ENCODE data around the gene EPHB4.
"Not testable (repeated sequence)": the region's sequence is repeated elsewhere in the genome, so short reads cannot be mapped to it uniquely, and the experiment has no call there.

EPHB4 gene

GRCh38 chr7:100819586-100819985 is 7.7 kb downstream of the EPHB4 start:
- H3K36me3 ChIP-seq, result no peaks in the 10 kb centered on the region
- DNase-seq, result no peak
- peaks cover 19% of the 10 kb centered on the region for H3K27me3 ChIP-seq (ENCODE audit: insufficient read depth, low read depth, severe bottlenecking)
- TF ChIP-seq, protein P1, sequence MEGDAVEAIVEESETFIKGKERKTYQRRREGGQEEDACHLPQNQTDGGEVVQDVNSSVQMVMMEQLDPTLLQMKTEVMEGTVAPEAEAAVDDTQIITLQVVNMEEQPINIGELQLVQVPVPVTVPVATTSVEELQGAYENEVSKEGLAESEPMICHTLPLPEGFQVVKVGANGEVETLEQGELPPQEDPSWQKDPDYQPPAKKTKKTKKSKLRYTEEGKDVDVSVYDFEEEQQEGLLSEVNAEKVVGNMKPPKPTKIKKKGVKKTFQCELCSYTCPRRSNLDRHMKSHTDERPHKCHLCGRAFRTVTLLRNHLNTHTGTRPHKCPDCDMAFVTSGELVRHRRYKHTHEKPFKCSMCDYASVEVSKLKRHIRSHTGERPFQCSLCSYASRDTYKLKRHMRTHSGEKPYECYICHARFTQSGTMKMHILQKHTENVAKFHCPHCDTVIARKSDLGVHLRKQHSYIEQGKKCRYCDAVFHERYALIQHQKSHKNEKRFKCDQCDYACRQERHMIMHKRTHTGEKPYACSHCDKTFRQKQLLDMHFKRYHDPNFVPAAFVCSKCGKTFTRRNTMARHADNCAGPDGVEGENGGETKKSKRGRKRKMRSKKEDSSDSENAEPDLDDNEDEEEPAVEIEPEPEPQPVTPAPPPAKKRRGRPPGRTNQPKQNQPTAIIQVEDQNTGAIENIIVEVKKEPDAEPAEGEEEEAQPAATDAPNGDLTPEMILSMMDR (IDR thresholded peaks at IDR 0.05; ENCODE audit: low read depth, low read length), result no peak
- no peak overlapping the region for H3K27ac ChIP-seq
- no peak overlapping the region for H3K4me3 ChIP-seq (ENCODE audit: low read depth, low read length)
- no peaks in the 10 kb centered on the region for H3K9me3 ChIP-seq (ENCODE audit: severe bottlenecking)

- Histone ChIP-seq H3K4me3 (ENCODE audit: low read depth, low read length) (no peak overlapping the region), H3K36me3 (no peaks in the 10 kb centered on the region), H3K27ac (no peak overlapping the region), H3K9me3 (ENCODE audit: severe bottlenecking) (no peaks in the 10 kb centered on the region), H3K27me3 (ENCODE audit: insufficient read depth, low read depth, severe bottlenecking) (peaks cover 11% of the 10 kb centered on the region)
- TF ChIP-seq, protein P1 (IDR thresholded peaks at IDR 0.05; ENCODE audit: low read depth, low read length), result no peak
- no peak for DNase-seq
Measured at GRCh38 chr7:100818825-100819224, 8.5 kb downstream of the EPHB4 start.

- Histone ChIP-seq H3K36me3 (no peaks in the 10 kb centered on the region), H3K27ac (no peak overlapping the region), H3K27me3 (ENCODE audit: insufficient read depth, low read depth, severe bottlenecking) (peaks cover 10% of the 10 kb centered on the region), H3K9me3 (ENCODE audit: severe bottlenecking) (no peaks in the 10 kb centered on the region), H3K4me3 (ENCODE audit: low read depth, low read length) (no peak overlapping the region)
- DNase-seq, result no peak
- TF ChIP-seq, protein P1 (IDR thresholded peaks at IDR 0.05; ENCODE audit: low read depth, low read length), result no peak
Measured at GRCh38 chr7:100818366-100818765, 9.0 kb downstream of the EPHB4 start.

GRCh38 chr7:100817097-100817496 is 10.2 kb downstream of the EPHB4 start:
- H3K36me3 ChIP-seq, result no peaks in the 10 kb centered on the region
- DNase-seq, result no peak
- no peak overlapping the region for H3K4me3 ChIP-seq (ENCODE audit: low read depth, low read length)
- TF ChIP-seq, protein P1 (IDR thresholded peaks at IDR 0.05; ENCODE audit: low read depth, low read length), result no peak
- H3K27ac ChIP-seq, result no peak overlapping the region
- H3K9me3 ChIP-seq (ENCODE audit: severe bottlenecking), result no peaks in the 10 kb centered on the region
- peaks cover 6% of the 10 kb centered on the region for H3K27me3 ChIP-seq (ENCODE audit: insufficient read depth, low read depth, severe bottlenecking)

- H3K4me3 ChIP-seq (ENCODE audit: low read depth, low read length); H3K36me3 ChIP-seq; H3K27ac ChIP-seq; DNase-seq; H3K9me3 ChIP-seq (ENCODE audit: severe bottlenecking); H3K27me3 ChIP-seq (ENCODE audit: insufficient read depth, low read depth, severe bottlenecking): not testable (repeated sequence)
Measured at GRCh38 chr7:100816515-100816914, 10.8 kb downstream of the EPHB4 start.

GRCh38 chr7:100812729-100813128 is 14.6 kb downstream of the EPHB4 start:
- TF ChIP-seq, protein P1 (IDR thresholded peaks at IDR 0.05; ENCODE audit: low read depth, low read length), result no peak

More at GRCh38 chr7:100812729-100813128, 14.6 kb downstream of the EPHB4 start:
- Histone ChIP-seq H3K4me3 (ENCODE audit: low read depth, low read length) (no peak overlapping the region), H3K36me3 (no peaks in the 10 kb centered on the region), H3K27ac (no peak overlapping the region), H3K9me3 (ENCODE audit: severe bottlenecking) (no peaks in the 10 kb centered on the region), H3K27me3 (ENCODE audit: insufficient read depth, low read depth, severe bottlenecking) (peaks cover 3% of the 10 kb centered on the region)
- DNase-seq, result no peak
